IPS-NIHi11 (cell line): ENCODE measurements around the gene TOMM7.
A peak's percentile ranks its signal among the peaks of the same experiment; 100 is the strongest.
"Not testable (repeated sequence)": the region's sequence is repeated elsewhere in the genome, so short reads cannot be mapped to it uniquely, and the experiment has no call there.

ENCODE experiments used
- DNase-seq: peaks from one replicate; pipeline ENCODE4 v3.0.0; 2012; ENCODE audit warnings: mixed read lengths, low spot score

TOMM7 gene

GRCh38 chr7:22783421-22783820, 39.2 kb downstream of the TOMM7 start:
- DNase-seq: no peak

GRCh38 chr7:22782616-22783232, 39.9 kb downstream of the TOMM7 start:
- peak; percentile 80 for DNase-seq

GRCh38 chr7:22781230-22781711, 41.4 kb downstream of the TOMM7 start:
- DNase-seq: no peak

- DNase-seq: not testable (repeated sequence)
These were observed 42.8 kb downstream of the TOMM7 start for GRCh38 chr7:22779730-22780323.

- DNase-seq: no peak
These were observed 45.7 kb downstream of the TOMM7 start for GRCh38 chr7:22776964-22777363.

GRCh38 chr7:22772885-22773284, 49.8 kb downstream of the TOMM7 start:
- DNase-seq: no peak

GRCh38 chr7:22771872-22772228, 50.8 kb downstream of the TOMM7 start:
- no peak for DNase-seq

- DNase-seq: no peak
These were observed 51.3 kb downstream of the TOMM7 start for GRCh38 chr7:22771194-22771871.

- DNase-seq: no peak
These were observed 57.0 kb downstream of the TOMM7 start for GRCh38 chr7:22765609-22766008.
